HCT116 (cell line): ENCODE data around the gene LHFPL6. TPM values are rescaled to one million over a fixed set of nuclear protein-coding genes. Genes with fewer than 3 reads are reported as not detected.

Experiments used
- ATAC-seq: fragments of 200-7000 bp; cut with Tn5 transposase; 2 replicates; pipeline ENCODE4 v1.9.1; 2020; ENCODE audit warnings: mild to moderate bottlenecking, moderate library complexity
- BruUV-seq: library from RNA; stranded (reverse); fragments of 400-500 nt; replicated peaks from 2 replicates; lab custom pipeline; 2021; lab: Mats Ljungman, UMichigan
- CTCF ChIA-PET: fragments of 300-600 bp; sonication (Branson Sonifier 250); formaldehyde crosslinking; loops from one replicate; lab custom pipeline; 2021; ENCODE audit warnings: antibody characterized with exemption; lab: Charles Lee
- POLR2A ChIA-PET: fragments of 300-600, 350-600 bp; sonication (Branson Sonifier 250); formaldehyde crosslinking; loops from one replicate; lab custom pipeline; 2021; ENCODE audit warnings: antibody characterized with exemption; lab: Charles Lee
- RAD21 ChIA-PET, 2 experiments: fragments of 300-600 bp; sonication (Branson Sonifier 250); formaldehyde crosslinking; loops; one replicate each; lab custom pipeline; 2023; ENCODE audit warnings: low total read pairs in 2 of 2; ENCODE audit not compliant: uncharacterized antibody in 2 of 2, unreplicated experiment in 2 of 2, low non-redundant PET in 1 of 2; lab: Charles Lee
- DNase-seq: peaks from one replicate; pipeline ENCODE4 v3.0.0-alpha.2; 2010; ENCODE audit warnings: low read depth, low spot score
- H2AFZ ChIP-seq: fragments of 200-600 bp; shearing (Covaris generic), sonication (generic); 2 replicates; pipeline ENCODE4 v1.6.1; 2017; ENCODE audit warnings: low read depth, mixed run types, mixed read lengths, antibody characterized with exemption, low read length; ENCODE audit not compliant: poor library complexity, severe bottlenecking
- H3K27ac ChIP-seq: 2 replicates; pipeline ENCODE4 v1.5.1; 2012; ENCODE audit warnings: low read depth, low read length
- H3K27me3 ChIP-seq: fragments of 200-600 bp; sonication (generic); 2 replicates; pipeline ENCODE4 v1.6.1; 2016; ENCODE audit warnings: mixed run types, low read length, mixed read lengths; ENCODE audit not compliant: insufficient read depth
- H3K36me3 ChIP-seq, 2 experiments: fragments of 200-500 bp in 1 of 2; fragments of 200-600 bp in 1 of 2; sonication (Bioruptor generic) in 1 of 2; sonication (generic) in 1 of 2; 2 replicates each; pipeline versions ENCODE4 v1.5.1 to v1.6.1; 2014 to 2016; ENCODE audit warnings: low read length in 2 of 2, inconsistent platforms in 1 of 2, mixed read lengths in 1 of 2, mixed run types in 1 of 2; ENCODE audit not compliant: insufficient read depth in 2 of 2, control insufficient read depth in 1 of 2
- H3K4me1 ChIP-seq, 2 experiments: fragments of 200-600 bp in 1 of 2; sonication (generic) in 1 of 2; 2 replicates each; pipeline versions ENCODE4 v1.5.1 to v1.6.1; 2012 to 2017; ENCODE audit warnings: low read length in 2 of 2, inconsistent platforms in 1 of 2, mild to moderate bottlenecking in 1 of 2, mixed read lengths in 1 of 2, mixed run types in 1 of 2, moderate library complexity in 1 of 2; ENCODE audit not compliant: insufficient read depth in 2 of 2, control insufficient read depth in 1 of 2
- H3K4me2 ChIP-seq: fragments of 200-600 bp; sonication (generic); 2 replicates; pipeline ENCODE4 v1.6.1; 2017; ENCODE audit warnings: mixed run types, low read length, mixed read lengths
- H3K4me3 ChIP-seq, 2 experiments: fragments of 200-600 bp in 1 of 2; sonication (generic) in 1 of 2; replicated peaks in 1 of 2; 2 replicates each; pipeline ENCODE4 v1.5.1; 2011 to 2016; ENCODE audit warnings: low read length in 2 of 2, control low read depth in 1 of 2, low read depth in 1 of 2, mild to moderate bottlenecking in 1 of 2, mixed read lengths in 1 of 2, mixed run types in 1 of 2
- H3K79me2 ChIP-seq: fragments of 200-600 bp; sonication (generic); 2 replicates; pipeline ENCODE4 v1.6.1; 2017; ENCODE audit warnings: mild to moderate bottlenecking, mixed run types, low read length, moderate library complexity, mixed read lengths; ENCODE audit not compliant: insufficient read depth
- H3K9ac ChIP-seq: fragments of 200-600 bp; sonication (generic); 2 replicates; pipeline ENCODE4 v1.6.1; 2016; ENCODE audit warnings: low read length, mixed read lengths
- H3K9me2 ChIP-seq: fragments of 200-600 bp; sonication (generic), shearing (Covaris generic); 2 replicates; pipeline ENCODE4 v1.6.1; 2017; ENCODE audit warnings: mixed run types, mild to moderate bottlenecking, moderate library complexity; ENCODE audit not compliant: insufficient read depth
- H3K9me3 ChIP-seq, 2 experiments: fragments of 200-500 bp in 1 of 2; fragments of 200-600 bp in 1 of 2; sonication (Bioruptor generic) in 1 of 2; sonication (generic) in 1 of 2; 2 replicates each; pipeline ENCODE4 v1.6.1; 2014 to 2017; ENCODE audit warnings: low read length in 2 of 2, mixed read lengths in 2 of 2, inconsistent platforms in 1 of 2, low read depth in 1 of 2, mild to moderate bottlenecking in 1 of 2, mixed run types in 1 of 2, moderate library complexity in 1 of 2; ENCODE audit not compliant: control insufficient read depth in 1 of 2, insufficient read depth in 1 of 2
- H4K20me1 ChIP-seq: fragments of 200-600 bp; sonication (generic), shearing (Covaris generic); 2 replicates; pipeline ENCODE4 v1.6.1; 2017; ENCODE audit warnings: mixed run types, mild to moderate bottlenecking, moderate library complexity; ENCODE audit not compliant: insufficient read depth
- ATF3 ChIP-seq: IDR thresholded peaks from 2 replicates; pipeline ENCODE4 v1.6.1; 2012
- CTCF ChIP-seq, 3 experiments: fragments of 200-600 bp in 1 of 3; sonication (generic) in 1 of 3; IDR thresholded peaks in 2 of 3; conservative IDR thresholded peaks in 1 of 3; 2 replicates each; pipeline ENCODE4 v1.5.1; 2012 to 2017; ENCODE audit warnings: low read depth in 2 of 3, low read length in 2 of 3, antibody characterized with exemption in 1 of 3, borderline replicate concordance in 1 of 3, control low read depth in 1 of 3, mild to moderate bottlenecking in 1 of 3, mixed read lengths in 1 of 3, mixed run types in 1 of 3, moderate library complexity in 1 of 3; ENCODE audit not compliant: insufficient read depth in 1 of 3
- EGR1 ChIP-seq: IDR thresholded peaks from 2 replicates; pipeline ENCODE4 v1.6.1; 2012; ENCODE audit warnings: low read depth
- ELF1 ChIP-seq: IDR thresholded peaks from 2 replicates; pipeline ENCODE4 v1.6.1; 2012; ENCODE audit warnings: low read depth, borderline replicate concordance
- EZH2 ChIP-seq: fragments of 200-600 bp; sonication (generic); IDR thresholded peaks from 2 replicates; pipeline ENCODE4 v1.6.1; 2017; ENCODE audit warnings: antibody characterized with exemption, mixed run types
- JUND ChIP-seq: IDR thresholded peaks from 2 replicates; pipeline ENCODE4 v1.6.1; 2012
- MAX ChIP-seq: IDR thresholded peaks from 2 replicates; pipeline ENCODE4 v1.6.1; 2012
- POLR2AphosphoS5 ChIP-seq: IDR thresholded peaks from 2 replicates; pipeline ENCODE4 v1.6.1; 2011; ENCODE audit warnings: mild to moderate bottlenecking, low read depth, low read length, moderate library complexity
- SIN3A ChIP-seq: IDR thresholded peaks from 2 replicates; pipeline ENCODE4 v1.6.1; 2012; ENCODE audit warnings: low read depth
- SRF ChIP-seq: IDR thresholded peaks from 2 replicates; pipeline ENCODE4 v1.6.1; 2012; ENCODE audit warnings: low read depth
- YY1 ChIP-seq: IDR thresholded peaks from 2 replicates; pipeline ENCODE4 v1.6.1; 2011; ENCODE audit warnings: low read length, low read depth, moderate library complexity, mild to moderate bottlenecking; ENCODE audit not compliant: insufficient replicate concordance; ENCODE audit errors: extremely low read depth
- ZNF274 ChIP-seq: fragments of 200-500 bp; sonication (Bioruptor generic); IDR thresholded peaks from 2 replicates; pipeline ENCODE4 v1.6.1; 2014; ENCODE audit warnings: mild to moderate bottlenecking, low read depth, low read length, inconsistent platforms
- intact Hi-C: fragments of 100-400 bp; cut with micrococcal nuclease; formaldehyde crosslinking; loops from 2 replicates; pipeline ENCODE4 v1.10.0; 2022
- total RNA-seq: library from RNA; stranded (reverse); gene quantifications from one replicate; pipeline ENCODE4 v1.2.1, GENCODE V29; 2021; ENCODE audit not compliant: unreplicated experiment
- TF ChIP-seq, protein P1 (sequence below): IDR thresholded peaks from 2 replicates; pipeline ENCODE4 v1.6.1; 2011; ENCODE audit warnings: mild to moderate bottlenecking, low read length, moderate library complexity; ENCODE audit not compliant: insufficient replicate concordance; ENCODE audit errors: extremely low read depth

The LHFPL6 gene
- total RNA-seq, 1 experiment from 2014 or later: 0.22 TPM

DNA sequence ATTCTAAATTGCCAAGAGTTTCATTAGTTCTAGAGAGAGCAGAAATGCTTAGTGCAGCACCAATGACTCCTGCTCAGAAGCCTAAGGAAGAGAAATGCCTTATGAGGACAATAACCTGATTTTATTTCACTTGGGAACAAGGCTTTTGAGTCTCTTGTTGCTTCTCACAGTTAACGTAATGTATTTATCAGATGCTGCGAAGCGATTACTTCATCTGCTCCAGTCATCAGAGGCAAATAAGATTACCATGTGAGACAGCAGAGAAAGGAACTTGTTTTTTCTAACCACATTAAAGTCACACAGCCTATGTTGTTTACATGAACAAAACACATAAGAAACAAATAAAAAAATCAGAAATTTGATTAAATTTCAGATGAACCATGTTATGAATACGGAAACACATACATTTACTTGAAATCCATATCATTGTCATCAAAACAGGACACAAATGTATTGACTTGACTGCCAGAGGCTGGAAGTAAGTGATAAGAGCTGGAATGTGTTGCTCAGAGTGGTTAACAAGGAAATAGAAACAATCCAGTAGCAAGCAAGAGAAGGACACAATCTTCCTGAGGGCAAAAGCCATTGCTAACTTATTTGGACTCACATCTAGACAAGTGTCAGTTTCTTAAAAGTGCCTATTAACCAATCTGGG lies 147.3 kb downstream of the LHFPL6 start:
- Histone ChIP-seq H3K9me3 (no peaks in the 10 kb centered on the region), H3K9me2 (no peaks in the 10 kb centered on the region), H3K36me3 (no peaks in the 10 kb centered on the region), H2AFZ (no peak overlapping the region), H3K27me3 (peaks cover 38% of the 10 kb centered on the region), H3K4me1 (no peaks in the 10 kb centered on the region), H4K20me1 (no peaks in the 10 kb centered on the region), H3K79me2 (no peaks in the 10 kb centered on the region), H3K27ac (no peak overlapping the region), H3K4me3 (no peak overlapping the region)
- no TSS peak for BruUV-seq
- ATAC-seq (no peak), DNase-seq (no peak)
- ChIA-PET RAD21 (no interaction called here), CTCF (no interaction called here), POLR2A (no interaction called here)
- intact Hi-C loops: no loop called here
- TF ChIP-seq SIN3A: no peak
- TF ChIP-seq, protein P1, sequence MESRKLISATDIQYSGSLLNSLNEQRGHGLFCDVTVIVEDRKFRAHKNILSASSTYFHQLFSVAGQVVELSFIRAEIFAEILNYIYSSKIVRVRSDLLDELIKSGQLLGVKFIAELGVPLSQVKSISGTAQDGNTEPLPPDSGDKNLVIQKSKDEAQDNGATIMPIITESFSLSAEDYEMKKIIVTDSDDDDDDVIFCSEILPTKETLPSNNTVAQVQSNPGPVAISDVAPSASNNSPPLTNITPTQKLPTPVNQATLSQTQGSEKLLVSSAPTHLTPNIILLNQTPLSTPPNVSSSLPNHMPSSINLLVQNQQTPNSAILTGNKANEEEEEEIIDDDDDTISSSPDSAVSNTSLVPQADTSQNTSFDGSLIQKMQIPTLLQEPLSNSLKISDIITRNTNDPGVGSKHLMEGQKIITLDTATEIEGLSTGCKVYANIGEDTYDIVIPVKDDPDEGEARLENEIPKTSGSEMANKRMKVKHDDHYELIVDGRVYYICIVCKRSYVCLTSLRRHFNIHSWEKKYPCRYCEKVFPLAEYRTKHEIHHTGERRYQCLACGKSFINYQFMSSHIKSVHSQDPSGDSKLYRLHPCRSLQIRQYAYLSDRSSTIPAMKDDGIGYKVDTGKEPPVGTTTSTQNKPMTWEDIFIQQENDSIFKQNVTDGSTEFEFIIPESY: no peak
- TF ChIP-seq EGR1: no peak
- no peak for TF ChIP-seq ATF3
- no peak for TF ChIP-seq POLR2AphosphoS5
- TF ChIP-seq SRF: no peak
- TF ChIP-seq ELF1: no peak
- TF ChIP-seq MAX: no peak
- TF ChIP-seq YY1: no peak
- no peak for TF ChIP-seq CTCF (IDR thresholded peaks at IDR 0.05 in 2 of 3, conservative IDR thresholded peaks at IDR 0.05 in 1 of 3; ENCODE audit: borderline replicate concordance in 1 of 3, insufficient read depth in 1 of 3, low read depth in 2 of 3, low read length in 2 of 3)
- TF ChIP-seq EZH2: no peak
- TF ChIP-seq JUND: no peak
- TF ChIP-seq ZNF274: no peak
- TF ChIP-seq, all 23 proteins: peak for 0
- no peak overlapping the region for H3K9ac ChIP-seq
- H3K4me2 ChIP-seq: no peak overlapping the region
